CD4-positive, alpha-beta T cell treated with Interleukin-6 for 4 hours (primary cell): ENCODE data around the gene CTXN2.

Source experiments
- DNase-seq: peaks from one replicate; pipeline ENCODE4 v3.0.0-alpha.2; 2020; ENCODE audit warnings: mixed read lengths

Gene CTXN2

GRCh38 chr15:48225771-48226170, 34.3 kb downstream of the CTXN2 start:
- DNase-seq: no peak

DNA sequence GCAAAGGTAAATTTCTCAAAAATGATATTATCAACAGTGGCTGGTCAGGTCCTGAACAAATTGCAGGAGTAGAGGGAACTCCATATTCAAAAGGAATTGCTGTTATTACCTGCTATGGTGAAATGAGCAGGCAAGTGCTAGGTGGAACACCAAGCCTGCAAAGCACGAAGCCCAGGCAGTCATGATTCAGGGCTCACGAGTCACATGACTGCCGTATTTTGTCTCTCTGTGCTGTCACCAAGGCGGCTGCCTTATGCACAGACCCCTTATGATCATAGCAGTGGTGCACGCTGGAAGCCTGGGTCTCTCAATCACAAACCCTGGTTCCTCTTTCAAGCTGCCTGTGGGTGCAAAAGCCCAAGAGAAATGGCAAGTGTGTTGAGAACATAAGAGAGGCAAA, 39.0 kb downstream of the CTXN2 start:
- DNase-seq: no peak

- DNase-seq: no peak
Observed at GRCh38 chr15:48233246-48233645, 41.8 kb downstream of the CTXN2 start.

- no peak for DNase-seq
Observed at GRCh38 chr15:48239334-48239733, 47.9 kb downstream of the CTXN2 start.

DNA sequence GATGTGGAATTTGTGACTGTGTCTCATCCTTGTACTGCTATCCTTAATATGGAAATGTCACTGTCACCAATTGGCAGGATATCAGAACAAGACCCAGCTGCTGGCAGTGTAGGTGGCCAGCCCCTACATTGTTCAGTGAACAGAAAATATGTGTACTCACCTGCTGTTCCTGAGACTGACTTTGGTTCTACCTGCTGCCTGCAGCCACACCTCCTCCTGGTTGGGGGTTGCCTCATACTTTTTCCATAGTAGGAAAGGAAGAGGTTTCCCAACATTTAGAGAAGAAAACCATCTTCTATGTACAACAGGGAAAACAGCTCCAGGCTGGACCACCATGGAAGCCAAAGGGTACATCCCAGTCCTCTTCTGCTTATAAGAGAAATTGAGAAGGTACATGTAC, 50.5 kb downstream of the CTXN2 start:
- no peak for DNase-seq

GRCh38 chr15:48242535-48242934, 51.1 kb downstream of the CTXN2 start:
- DNase-seq: no peak

- DNase-seq: no peak
Observed at GRCh38 chr15:48244921-48245320, 53.5 kb downstream of the CTXN2 start.

DNA sequence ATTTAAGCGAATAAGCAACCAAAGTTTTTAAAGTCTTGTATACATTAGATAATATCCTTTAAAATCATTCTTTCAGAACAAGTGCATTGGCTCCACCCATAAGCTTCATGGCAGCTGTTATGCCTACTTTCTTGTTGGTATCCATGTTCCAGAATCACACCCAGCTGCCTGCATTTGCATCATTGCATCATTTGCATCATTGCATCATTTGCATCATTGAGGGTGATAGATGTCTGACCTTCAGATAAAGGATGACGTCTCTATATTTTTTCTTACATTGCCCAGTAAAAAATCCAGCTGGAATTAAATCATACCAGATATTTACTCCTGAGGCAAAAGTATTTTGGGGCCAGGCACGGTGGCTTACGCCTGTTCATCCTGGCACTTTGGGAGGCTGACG, 56.9 kb downstream of the CTXN2 start:
- DNase-seq: no peak

- no peak for DNase-seq
Observed at GRCh38 chr15:48250640-48251076, 59.2 kb downstream of the CTXN2 start.

- DNase-seq: no peak
Observed at GRCh38 chr15:48253172-48253571, 61.7 kb downstream of the CTXN2 start.
